Neural progenitor cell (in vitro differentiated cells): ENCODE measurements around the gene FAM24B. TPM values are rescaled to one million over a fixed set of nuclear protein-coding genes. Genes with fewer than 3 reads are reported as not detected.

Experiments
- DNase-seq: peaks from one replicate; pipeline ENCODE4 v3.0.0-alpha.2; 2016; ENCODE audit warnings: low spot score
- H2AFZ ChIP-seq: fragments of 200-600 bp; sonication (generic); replicated peaks from 2 replicates; pipeline ENCODE4 v1.6.1; 2016; ENCODE audit warnings: antibody characterized with exemption
- H3F3A ChIP-seq: fragments of 200-600 bp; sonication (generic); 2 replicates; pipeline ENCODE4 v1.6.1; 2016; ENCODE audit warnings: antibody characterized with exemption, low read depth
- H3K27ac ChIP-seq: fragments of 200-600 bp; sonication (generic); 2 replicates; pipeline ENCODE4 v1.5.1; 2016; ENCODE audit warnings: mild to moderate bottlenecking
- H3K27me3 ChIP-seq: fragments of 200-600 bp; sonication (generic); 2 replicates; pipeline ENCODE4 v1.6.1; 2016; ENCODE audit warnings: mild to moderate bottlenecking, moderate library complexity
- H3K36me3 ChIP-seq: fragments of 200-600 bp; sonication (generic); 2 replicates; pipeline ENCODE4 v1.5.1; 2016
- H3K4me1 ChIP-seq: fragments of 200-600 bp; sonication (generic); 2 replicates; pipeline ENCODE4 v1.6.1; 2016; ENCODE audit warnings: mixed run types
- H3K4me2 ChIP-seq: fragments of 200-600 bp; sonication (generic); 2 replicates; pipeline ENCODE4 v1.6.1; 2016
- H3K4me3 ChIP-seq: fragments of 200-600 bp; sonication (generic); 2 replicates; pipeline ENCODE4 v1.5.1; 2016
- H3K79me2 ChIP-seq: fragments of 200-600 bp; sonication (generic); 2 replicates; pipeline ENCODE4 v1.6.1; 2016; ENCODE audit warnings: low read depth
- H3K9ac ChIP-seq: fragments of 200-600 bp; sonication (generic); 2 replicates; pipeline ENCODE4 v1.6.1; 2016
- H3K9me3 ChIP-seq: fragments of 200-600 bp; sonication (generic); 2 replicates; pipeline ENCODE4 v1.5.1; 2016; ENCODE audit warnings: low read depth
- H4K20me1 ChIP-seq: fragments of 200-600 bp; sonication (generic); 2 replicates; pipeline ENCODE4 v1.6.1; 2016; ENCODE audit warnings: low read depth
- H3K27ac Mint-ChIP-seq: 3 replicates; pipeline ENCODE4 v1.8.0; 2021; ENCODE audit warnings: mixed read lengths
- H3K27me3 Mint-ChIP-seq: 2 replicates; pipeline ENCODE4 v1.8.0; 2022; ENCODE audit warnings: low read depth, mild to moderate bottlenecking, inconsistent platforms, moderate library complexity, mixed read lengths; ENCODE audit not compliant: insufficient read depth
- H3K36me3 Mint-ChIP-seq: 3 replicates; pipeline ENCODE4 v1.8.0; 2021; ENCODE audit warnings: mixed read lengths
- H3K4me1 Mint-ChIP-seq: 3 replicates; pipeline ENCODE4 v1.8.0; 2021; ENCODE audit warnings: mixed read lengths
- H3K4me3 Mint-ChIP-seq: 3 replicates; pipeline ENCODE4 v1.8.0; 2021; ENCODE audit warnings: mild to moderate bottlenecking, moderate library complexity, mixed read lengths
- H3K9me3 Mint-ChIP-seq: 3 replicates; pipeline ENCODE4 v1.8.0; 2020; ENCODE audit warnings: mixed read lengths
- CTCF ChIP-seq: fragments of 200-600 bp; sonication (generic); IDR thresholded peaks from 2 replicates; pipeline ENCODE4 v1.5.1; 2017; ENCODE audit warnings: antibody characterized with exemption, mild to moderate bottlenecking
- EZH2 ChIP-seq: fragments of 200-600 bp; sonication (generic); IDR thresholded peaks from 2 replicates; pipeline ENCODE4 v1.6.1; 2017; ENCODE audit warnings: antibody characterized with exemption, mild to moderate bottlenecking, moderate library complexity
- EZH2phosphoT487 ChIP-seq: fragments of 200-600 bp; sonication (generic); IDR thresholded peaks from 2 replicates; pipeline ENCODE4 v1.6.1; 2017; ENCODE audit warnings: antibody characterized with exemption
- total RNA-seq: library from RNA; depleted of rRNA; stranded (reverse); fragments of >200 nt; gene quantifications from 2 replicates; pipeline ENCODE4 v1.2.3, GENCODE V29; 2015; ENCODE audit warnings: low replicate concordance

FAM24B gene
- total RNA-seq, 1 donor from 2014 or later, result not detected

DNA sequence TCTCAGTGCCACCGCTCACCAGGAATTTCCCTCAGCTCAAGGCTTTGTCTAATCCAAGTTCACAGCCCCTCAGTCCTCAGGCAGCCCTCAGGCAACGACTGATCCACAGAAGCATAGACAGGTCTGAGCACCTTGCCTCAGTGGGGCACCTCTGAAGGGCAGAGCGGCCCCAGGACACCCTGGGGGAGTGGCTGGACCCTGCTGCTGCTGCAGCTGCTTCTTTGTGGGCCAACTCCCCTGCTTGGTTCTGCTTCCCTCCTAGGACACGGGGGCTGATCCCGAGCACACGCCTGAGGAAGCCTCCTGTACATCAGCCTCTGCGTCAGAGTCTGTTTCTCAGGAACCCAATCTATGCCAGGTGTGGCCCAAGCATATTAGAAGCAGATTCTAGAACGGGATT lies 49.9 kb downstream of the FAM24B start:
- Histone ChIP-seq H3K79me2 (no peaks in the 10 kb centered on the region), H3K4me2 (no peak overlapping the region), H3K9ac (no peak overlapping the region), H4K20me1 (no peaks in the 10 kb centered on the region), H3K9me3 (no peaks in the 10 kb centered on the region), H3K27me3 (no peaks in the 10 kb centered on the region), H3K27ac (no peak overlapping the region), H3F3A (no peaks in the 10 kb centered on the region), H3K4me3 (no peak overlapping the region), H3K36me3 (no peaks in the 10 kb centered on the region), H2AFZ (no peak overlapping the region), H3K4me1 (peaks cover 4% of the 10 kb centered on the region)
- Mint-ChIP-seq H3K36me3 (no peaks in the 10 kb centered on the region), H3K27me3 (peaks cover 3% of the 10 kb centered on the region), H3K4me3 (no peak overlapping the region), H3K9me3 (no peaks in the 10 kb centered on the region), H3K27ac (no peak overlapping the region), H3K4me1 (no peaks in the 10 kb centered on the region)
- DNase-seq, result no peak
- TF ChIP-seq EZH2phosphoT487 (no peak), CTCF (no peak), EZH2 (no peak)

DNA sequence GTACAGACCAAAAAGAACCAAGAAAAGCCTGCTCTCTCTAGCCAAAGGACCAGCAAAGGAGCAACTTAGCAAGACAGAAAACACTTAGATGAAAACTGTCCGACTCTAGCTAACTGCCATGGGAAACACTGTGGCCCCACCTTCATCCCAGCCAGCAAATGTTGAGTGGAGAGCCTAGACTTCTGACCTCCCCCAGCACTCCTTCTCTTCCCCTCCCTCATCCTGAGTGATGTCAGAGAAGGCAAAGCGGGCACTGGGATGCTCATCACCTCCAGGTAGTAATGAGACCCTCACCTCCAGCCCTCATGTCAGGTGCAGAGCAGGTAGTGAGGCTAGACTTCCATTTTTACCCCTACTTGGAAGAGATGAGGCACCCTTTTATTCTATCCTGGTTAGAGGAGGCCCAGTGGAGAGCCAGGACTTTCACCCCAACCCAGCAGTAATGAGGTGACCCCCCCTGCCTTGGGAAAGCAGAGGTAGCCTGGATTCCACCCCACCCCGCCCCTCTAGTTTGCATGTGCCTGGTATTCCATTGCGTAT lies 50.6 kb downstream of the FAM24B start:
- Histone ChIP-seq H4K20me1 (no peaks in the 10 kb centered on the region), H3K79me2 (no peaks in the 10 kb centered on the region), H2AFZ (no peak overlapping the region), H3K27ac (no peak overlapping the region), H3K4me1 (peaks cover 4% of the 10 kb centered on the region), H3K9me3 (no peaks in the 10 kb centered on the region), H3K4me2 (no peak overlapping the region), H3K9ac (no peak overlapping the region), H3F3A (no peaks in the 10 kb centered on the region), H3K4me3 (no peak overlapping the region), H3K36me3 (no peaks in the 10 kb centered on the region), H3K27me3 (no peaks in the 10 kb centered on the region)
- Mint-ChIP-seq H3K36me3 (no peaks in the 10 kb centered on the region), H3K27me3 (peaks cover 5% of the 10 kb centered on the region), H3K4me3 (no peak overlapping the region), H3K4me1 (no peaks in the 10 kb centered on the region), H3K27ac (no peak overlapping the region), H3K9me3 (no peaks in the 10 kb centered on the region)
- no peak for DNase-seq
- TF ChIP-seq CTCF, result no peak
- TF ChIP-seq EZH2phosphoT487, result no peak
- TF ChIP-seq EZH2, result no peak

DNA sequence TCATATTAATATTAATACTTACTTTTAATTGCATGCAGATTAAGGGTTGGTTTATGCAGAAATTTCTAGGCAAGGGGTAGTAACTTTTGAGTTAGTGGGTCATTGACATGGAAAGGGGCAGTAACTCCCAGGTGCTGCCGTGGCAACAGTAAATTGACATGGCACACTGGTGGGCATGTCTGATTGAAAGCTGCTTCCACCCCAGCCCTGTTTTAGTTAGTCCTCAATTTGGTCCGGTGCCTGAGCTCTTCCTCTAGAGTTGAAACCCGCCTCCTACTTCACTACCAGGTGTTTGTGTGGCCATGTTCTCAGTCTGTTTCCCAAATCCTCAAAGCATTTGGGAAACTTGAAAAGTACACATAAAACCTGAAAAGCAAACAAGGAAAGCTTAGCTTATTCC lies 52.1 kb downstream of the FAM24B start:
- Histone ChIP-seq H3K4me3 (no peak overlapping the region), H3K4me2 (no peak overlapping the region), H3K9ac (no peak overlapping the region), H2AFZ (no peak overlapping the region), H3K79me2 (no peaks in the 10 kb centered on the region), H3K36me3 (no peaks in the 10 kb centered on the region), H3K4me1 (no peaks in the 10 kb centered on the region), H4K20me1 (no peaks in the 10 kb centered on the region), H3F3A (no peaks in the 10 kb centered on the region), H3K27ac (no peak overlapping the region), H3K27me3 (no peaks in the 10 kb centered on the region), H3K9me3 (no peaks in the 10 kb centered on the region)
- Mint-ChIP-seq H3K36me3 (no peaks in the 10 kb centered on the region), H3K4me1 (no peaks in the 10 kb centered on the region), H3K27ac (no peak overlapping the region), H3K9me3 (no peaks in the 10 kb centered on the region), H3K4me3 (no peak overlapping the region), H3K27me3 (peaks cover 6% of the 10 kb centered on the region)
- DNase-seq, result no peak
- TF ChIP-seq EZH2, result no peak
- no peak for TF ChIP-seq EZH2phosphoT487
- TF ChIP-seq CTCF, result no peak
